ENCODE results near the gene TDRD12. TPM values are rescaled to one million over a fixed set of nuclear protein-coding genes. Genes with fewer than 3 reads are reported as not detected.

The TDRD12 gene
- total and polyA plus RNA-seq, 2 donors (not counting 1 experiment from before 2014, with no cell fraction given), result 0.17 TPM; not detected in 1

GRCh38 chr19:32824191-32824751 is 104.7 kb downstream of the TDRD12 start:
- Histone ChIP-seq H3K9ac (ENCODE audit: insufficient read depth, low read length) (no peak overlapping the region), H3K4me1 (ENCODE audit: control insufficient read depth, extremely low read depth, insufficient read depth, low read length) (no peaks in the 10 kb centered on the region), H3K27me3 (ENCODE audit: control insufficient read depth, insufficient read depth, low read length) (peaks cover 3% of the 10 kb centered on the region), H3K79me2 (ENCODE audit: control insufficient read depth, insufficient read depth, low read length) (no peaks in the 10 kb centered on the region), H3K4me2 (ENCODE audit: extremely low read depth, insufficient read depth, low read length) (no peak overlapping the region), H2AFZ (ENCODE audit: low read length) (no peak overlapping the region), H3K4me3 (replicated peaks in 1 of 4; ENCODE audit: control extremely low read depth in 1 of 4, insufficient read depth in 1 of 4, low read depth in 3 of 4, low read length in 4 of 4) (no peak overlapping the region), H4K20me1 (ENCODE audit: control insufficient read depth, extremely low read depth, insufficient read depth, low read length) (no peaks in the 10 kb centered on the region), H3K27ac (ENCODE audit: insufficient read depth, low read length) (no peak overlapping the region), H3K9me3 (ENCODE audit: control insufficient read depth, insufficient read depth, low read depth, low read length) (no peaks in the 10 kb centered on the region), H3K36me3 (ENCODE audit: control insufficient read depth, insufficient read depth, low read length) (no peaks in the 10 kb centered on the region)
- DNase-seq (ENCODE audit: low read depth in 2 of 2), result no peak
- TF ChIP-seq, protein P1, sequence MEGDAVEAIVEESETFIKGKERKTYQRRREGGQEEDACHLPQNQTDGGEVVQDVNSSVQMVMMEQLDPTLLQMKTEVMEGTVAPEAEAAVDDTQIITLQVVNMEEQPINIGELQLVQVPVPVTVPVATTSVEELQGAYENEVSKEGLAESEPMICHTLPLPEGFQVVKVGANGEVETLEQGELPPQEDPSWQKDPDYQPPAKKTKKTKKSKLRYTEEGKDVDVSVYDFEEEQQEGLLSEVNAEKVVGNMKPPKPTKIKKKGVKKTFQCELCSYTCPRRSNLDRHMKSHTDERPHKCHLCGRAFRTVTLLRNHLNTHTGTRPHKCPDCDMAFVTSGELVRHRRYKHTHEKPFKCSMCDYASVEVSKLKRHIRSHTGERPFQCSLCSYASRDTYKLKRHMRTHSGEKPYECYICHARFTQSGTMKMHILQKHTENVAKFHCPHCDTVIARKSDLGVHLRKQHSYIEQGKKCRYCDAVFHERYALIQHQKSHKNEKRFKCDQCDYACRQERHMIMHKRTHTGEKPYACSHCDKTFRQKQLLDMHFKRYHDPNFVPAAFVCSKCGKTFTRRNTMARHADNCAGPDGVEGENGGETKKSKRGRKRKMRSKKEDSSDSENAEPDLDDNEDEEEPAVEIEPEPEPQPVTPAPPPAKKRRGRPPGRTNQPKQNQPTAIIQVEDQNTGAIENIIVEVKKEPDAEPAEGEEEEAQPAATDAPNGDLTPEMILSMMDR (conservative IDR thresholded peaks at IDR 0.05 in 1 of 2, IDR thresholded peaks at IDR 0.05 in 1 of 2; ENCODE audit: low read depth in 1 of 2, low read length in 2 of 2), result no peak
- TF ChIP-seq EZH2 (IDR thresholded peaks at IDR 0.05; ENCODE audit: low read length, missing control alignments), result no peak

GRCh38 chr19:32824916-32825608 is 105.5 kb downstream of the TDRD12 start:
- Histone ChIP-seq H3K27ac (ENCODE audit: insufficient read depth, low read length) (no peak overlapping the region), H3K4me3 (replicated peaks in 1 of 4; ENCODE audit: control extremely low read depth in 1 of 4, insufficient read depth in 1 of 4, low read depth in 3 of 4, low read length in 4 of 4) (no peak overlapping the region), H3K4me2 (ENCODE audit: extremely low read depth, insufficient read depth, low read length) (no peak overlapping the region), H3K9me3 (ENCODE audit: control insufficient read depth, insufficient read depth, low read depth, low read length) (no peaks in the 10 kb centered on the region), H3K4me1 (ENCODE audit: control insufficient read depth, extremely low read depth, insufficient read depth, low read length) (no peaks in the 10 kb centered on the region), H2AFZ (ENCODE audit: low read length) (no peak overlapping the region), H4K20me1 (ENCODE audit: control insufficient read depth, extremely low read depth, insufficient read depth, low read length) (no peaks in the 10 kb centered on the region), H3K9ac (ENCODE audit: insufficient read depth, low read length) (no peak overlapping the region), H3K27me3 (ENCODE audit: control insufficient read depth, insufficient read depth, low read length) (peaks cover 3% of the 10 kb centered on the region), H3K36me3 (ENCODE audit: control insufficient read depth, insufficient read depth, low read length) (no peaks in the 10 kb centered on the region), H3K79me2 (ENCODE audit: control insufficient read depth, insufficient read depth, low read length) (no peaks in the 10 kb centered on the region)
- TF ChIP-seq, protein P1 (conservative IDR thresholded peaks at IDR 0.05 in 1 of 2, IDR thresholded peaks at IDR 0.05 in 1 of 2; ENCODE audit: low read depth in 1 of 2, low read length in 2 of 2), result no peak
- TF ChIP-seq EZH2 (IDR thresholded peaks at IDR 0.05; ENCODE audit: low read length, missing control alignments), result no peak
- DNase-seq (ENCODE audit: low read depth in 2 of 2), result no peak

DNA sequence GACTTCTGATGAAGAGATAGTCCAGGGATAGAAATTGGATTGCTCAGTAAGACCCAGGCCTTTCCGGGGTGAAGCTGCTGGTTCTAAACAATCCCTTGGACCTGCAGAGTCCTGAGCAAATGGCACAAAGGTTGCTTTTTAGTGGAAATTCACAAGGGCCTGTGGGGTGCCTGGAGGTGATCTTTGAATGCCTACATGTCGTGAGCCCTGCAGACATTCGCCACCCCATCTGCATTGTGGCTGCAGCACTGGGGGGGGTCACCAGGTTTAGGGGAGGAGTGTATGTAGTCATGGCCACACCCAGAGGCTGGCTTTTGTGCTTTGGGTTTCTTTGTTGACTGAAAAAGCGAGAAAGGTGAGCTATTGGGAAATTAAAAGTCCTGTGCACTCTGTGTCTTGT is 108.6 kb downstream of the TDRD12 start:
- no peaks in the 10 kb centered on the region for H4K20me1 ChIP-seq (ENCODE audit: control insufficient read depth, extremely low read depth, insufficient read depth, low read length)
- H3K79me2 ChIP-seq (ENCODE audit: control insufficient read depth, insufficient read depth, low read length), result no peaks in the 10 kb centered on the region
- H3K4me1 ChIP-seq (ENCODE audit: control insufficient read depth, extremely low read depth, insufficient read depth, low read length), result no peaks in the 10 kb centered on the region
- no peak for TF ChIP-seq EZH2 (IDR thresholded peaks at IDR 0.05; ENCODE audit: low read length, missing control alignments)
- TF ChIP-seq, protein P1 (conservative IDR thresholded peaks at IDR 0.05 in 1 of 2, IDR thresholded peaks at IDR 0.05 in 1 of 2; ENCODE audit: low read depth in 1 of 2, low read length in 2 of 2), result no peak
- H3K27me3 ChIP-seq (ENCODE audit: control insufficient read depth, insufficient read depth, low read length), result no peaks in the 10 kb centered on the region
- H3K27ac ChIP-seq (ENCODE audit: insufficient read depth, low read length), result no peak overlapping the region
- H3K4me3 ChIP-seq (replicated peaks in 1 of 4; ENCODE audit: control extremely low read depth in 1 of 4, insufficient read depth in 1 of 4, low read depth in 3 of 4, low read length in 4 of 4), result no peak overlapping the region
- no peak overlapping the region for H3K4me2 ChIP-seq (ENCODE audit: extremely low read depth, insufficient read depth, low read length)
- H3K36me3 ChIP-seq (ENCODE audit: control insufficient read depth, insufficient read depth, low read length), result no peaks in the 10 kb centered on the region
- H3K9me3 ChIP-seq (ENCODE audit: control insufficient read depth, insufficient read depth, low read depth, low read length), result no peaks in the 10 kb centered on the region
- no peak overlapping the region for H2AFZ ChIP-seq (ENCODE audit: low read length)
- DNase-seq (ENCODE audit: low read depth in 2 of 2), result no peak
- no peak overlapping the region for H3K9ac ChIP-seq (ENCODE audit: insufficient read depth, low read length)

Data from fibroblast of lung (primary cell).